SK-N-SH treated with all-trans-retinoic acid at 6 μM for 48 hours (cell line): ENCODE data around the gene HES6.
A peak's percentile ranks its signal among the peaks of the same experiment; 100 is the strongest.

Experiments
- ATAC-seq: fragments of 200-7000 bp; cut with Tn5 transposase; 3 replicates; pipeline ENCODE4 v1.9.1; 2020; ENCODE audit warnings: mild to moderate bottlenecking, moderate library complexity
- ARNTL ChIP-seq: fragments of 450-650 bp; formaldehyde crosslinking; IDR thresholded peaks from 2 replicates; pipeline ENCODE4 v1.5.0; 2020; ENCODE audit warnings: low read depth, mild to moderate bottlenecking, moderate library complexity, borderline replicate concordance
- CSDC2 ChIP-seq: fragments of 250-450 bp; sonication (Bioruptor Pico); IDR thresholded peaks from 2 replicates; pipeline ENCODE4 v1.5.0; 2020; ENCODE audit warnings: mild to moderate bottlenecking, moderate library complexity
- CSRNP3 ChIP-seq: fragments of 250-450 bp; sonication (Bioruptor Pico); IDR thresholded peaks from 2 replicates; pipeline ENCODE4 v1.5.1; 2021; ENCODE audit warnings: mild to moderate bottlenecking, moderate library complexity
- ESRRG ChIP-seq: fragments of 250-450 bp; sonication (Bioruptor Pico); IDR thresholded peaks from 2 replicates; pipeline ENCODE4 v1.6.1; 2021; ENCODE audit warnings: mild to moderate bottlenecking
- GLIS3 ChIP-seq: fragments of 250-450 bp; sonication (Bioruptor Pico); IDR thresholded peaks from 2 replicates; pipeline ENCODE4 v1.5.0; 2020; ENCODE audit warnings: mild to moderate bottlenecking, moderate library complexity
- ISL1 ChIP-seq: fragments of 250-450 bp; sonication (Bioruptor Pico); IDR thresholded peaks from 2 replicates; pipeline ENCODE4 v2.1.2; 2022; ENCODE audit warnings: mild to moderate bottlenecking, moderate library complexity
- PATZ1 ChIP-seq: fragments of 250-450 bp; sonication (Bioruptor Pico); IDR thresholded peaks from 2 replicates; pipeline ENCODE4 v1.8.0; 2020; ENCODE audit warnings: mild to moderate bottlenecking, moderate library complexity, borderline replicate concordance
- PPARA ChIP-seq: fragments of 250-450 bp; sonication (Bioruptor Pico); IDR thresholded peaks from 2 replicates; pipeline ENCODE4 v1.5.0; 2020; ENCODE audit warnings: mild to moderate bottlenecking, borderline replicate concordance
- RARB ChIP-seq: fragments of 250-450 bp; sonication (Bioruptor Pico); IDR thresholded peaks from 2 replicates; pipeline ENCODE4 v1.8.0; 2021; ENCODE audit warnings: mild to moderate bottlenecking, moderate library complexity
- SNAI2 ChIP-seq: fragments of 250-450 bp; sonication (Bioruptor Pico); IDR thresholded peaks from 2 replicates; pipeline ENCODE4 v1.5.0; 2020; ENCODE audit warnings: mild to moderate bottlenecking, moderate library complexity
- TOX ChIP-seq: fragments of 250-450 bp; sonication (Bioruptor Pico); IDR thresholded peaks from 2 replicates; pipeline ENCODE4 v1.8.0; 2021; ENCODE audit warnings: mild to moderate bottlenecking, moderate library complexity, borderline replicate concordance
- ZC3H10 ChIP-seq: fragments of 250-450 bp; sonication (Bioruptor Pico); IDR thresholded peaks from 2 replicates; pipeline ENCODE4 v1.5.1; 2021; ENCODE audit warnings: mild to moderate bottlenecking, moderate library complexity
- ZFP30 ChIP-seq: fragments of 450-650 bp; formaldehyde crosslinking; IDR thresholded peaks from 2 replicates; pipeline ENCODE4 v1.5.0; 2022; ENCODE audit warnings: mild to moderate bottlenecking, moderate library complexity
- ZNF565 ChIP-seq: fragments of 450-650 bp; formaldehyde crosslinking; conservative IDR thresholded peaks from 2 replicates; pipeline ENCODE4 v1.5.0; 2020; ENCODE audit warnings: low read depth, mild to moderate bottlenecking, moderate library complexity
- ZNF8 ChIP-seq: fragments of 450-650 bp; formaldehyde crosslinking; IDR thresholded peaks from 2 replicates; pipeline ENCODE4 v1.5.0; 2020; ENCODE audit warnings: mild to moderate bottlenecking, moderate library complexity
- TF ChIP-seq, protein P1 (sequence below): fragments of 250-450 bp; sonication (Bioruptor Pico); IDR thresholded peaks from 2 replicates; pipeline ENCODE4 v1.5.0; 2020; ENCODE audit warnings: mild to moderate bottlenecking, moderate library complexity
- TF ChIP-seq, protein P2 (sequence below): fragments of 250-450 bp; sonication (Bioruptor Pico); IDR thresholded peaks from 2 replicates; pipeline ENCODE4 v1.8.0; 2021; ENCODE audit warnings: low read depth, mild to moderate bottlenecking, moderate library complexity, borderline replicate concordance
- TF ChIP-seq, protein P3 (sequence below): fragments of 250-450 bp; sonication (Bioruptor Pico); IDR thresholded peaks from 2 replicates; pipeline ENCODE4 v1.5.1; 2020; ENCODE audit warnings: low read depth, mild to moderate bottlenecking, moderate library complexity

The HES6 gene

GRCh38 chr2:238240757-238241711, 1.2 kb upstream of the HES6 start:
- ATAC-seq: 0 out of 3 replicates have a peak, but pooled peaks have one; percentile 6
- TF ChIP-seq RARB (CRISPR knock-in tag) (no peak), ZNF565 (no peak), ZNF8 (CRISPR knock-in tag) (no peak), CSRNP3 (no peak), ARNTL (CRISPR knock-in tag) (no peak), SNAI2 (CRISPR knock-in tag) (no peak), ZFP30 (no peak), TOX (no peak)
- TF ChIP-seq, protein P1, sequence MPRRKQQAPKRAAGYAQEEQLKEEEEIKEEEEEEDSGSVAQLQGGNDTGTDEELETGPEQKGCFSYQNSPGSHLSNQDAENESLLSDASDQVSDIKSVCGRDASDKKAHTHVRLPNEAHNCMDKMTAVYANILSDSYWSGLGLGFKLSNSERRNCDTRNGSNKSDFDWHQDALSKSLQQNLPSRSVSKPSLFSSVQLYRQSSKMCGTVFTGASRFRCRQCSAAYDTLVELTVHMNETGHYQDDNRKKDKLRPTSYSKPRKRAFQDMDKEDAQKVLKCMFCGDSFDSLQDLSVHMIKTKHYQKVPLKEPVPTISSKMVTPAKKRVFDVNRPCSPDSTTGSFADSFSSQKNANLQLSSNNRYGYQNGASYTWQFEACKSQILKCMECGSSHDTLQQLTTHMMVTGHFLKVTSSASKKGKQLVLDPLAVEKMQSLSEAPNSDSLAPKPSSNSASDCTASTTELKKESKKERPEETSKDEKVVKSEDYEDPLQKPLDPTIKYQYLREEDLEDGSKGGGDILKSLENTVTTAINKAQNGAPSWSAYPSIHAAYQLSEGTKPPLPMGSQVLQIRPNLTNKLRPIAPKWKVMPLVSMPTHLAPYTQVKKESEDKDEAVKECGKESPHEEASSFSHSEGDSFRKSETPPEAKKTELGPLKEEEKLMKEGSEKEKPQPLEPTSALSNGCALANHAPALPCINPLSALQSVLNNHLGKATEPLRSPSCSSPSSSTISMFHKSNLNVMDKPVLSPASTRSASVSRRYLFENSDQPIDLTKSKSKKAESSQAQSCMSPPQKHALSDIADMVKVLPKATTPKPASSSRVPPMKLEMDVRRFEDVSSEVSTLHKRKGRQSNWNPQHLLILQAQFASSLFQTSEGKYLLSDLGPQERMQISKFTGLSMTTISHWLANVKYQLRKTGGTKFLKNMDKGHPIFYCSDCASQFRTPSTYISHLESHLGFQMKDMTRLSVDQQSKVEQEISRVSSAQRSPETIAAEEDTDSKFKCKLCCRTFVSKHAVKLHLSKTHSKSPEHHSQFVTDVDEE (CRISPR knock-in tag): no peak
- TF ChIP-seq, protein P2, sequence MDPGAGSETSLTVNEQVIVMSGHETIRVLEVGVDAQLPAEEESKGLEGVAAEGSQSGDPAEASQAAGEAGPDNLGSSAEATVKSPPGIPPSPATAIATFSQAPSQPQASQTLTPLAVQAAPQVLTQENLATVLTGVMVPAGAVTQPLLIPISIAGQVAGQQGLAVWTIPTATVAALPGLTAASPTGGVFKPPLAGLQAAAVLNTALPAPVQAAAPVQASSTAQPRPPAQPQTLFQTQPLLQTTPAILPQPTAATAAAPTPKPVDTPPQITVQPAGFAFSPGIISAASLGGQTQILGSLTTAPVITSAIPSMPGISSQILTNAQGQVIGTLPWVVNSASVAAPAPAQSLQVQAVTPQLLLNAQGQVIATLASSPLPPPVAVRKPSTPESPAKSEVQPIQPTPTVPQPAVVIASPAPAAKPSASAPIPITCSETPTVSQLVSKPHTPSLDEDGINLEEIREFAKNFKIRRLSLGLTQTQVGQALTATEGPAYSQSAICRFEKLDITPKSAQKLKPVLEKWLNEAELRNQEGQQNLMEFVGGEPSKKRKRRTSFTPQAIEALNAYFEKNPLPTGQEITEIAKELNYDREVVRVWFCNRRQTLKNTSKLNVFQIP (CRISPR knock-in tag): no peak

DNA sequence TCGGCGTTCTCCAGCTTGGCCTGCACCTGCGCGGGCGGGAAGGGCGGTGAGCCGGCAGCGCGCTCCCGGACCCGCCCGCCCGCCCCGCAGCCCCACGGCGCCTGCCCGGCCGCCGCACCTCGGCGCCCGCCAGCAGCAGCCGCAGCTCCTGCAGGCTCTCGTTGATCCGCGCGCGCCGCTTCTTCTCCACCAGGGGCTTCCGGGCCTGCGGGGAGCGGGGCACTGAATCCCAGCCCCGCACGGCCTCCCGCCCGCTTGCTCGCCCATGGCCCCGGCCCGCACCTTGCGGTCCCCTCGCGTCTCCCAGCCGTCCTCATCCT, 335 bp downstream of the HES6 start:
- peak; percentile 1; the same call in 2 of the 3 replicates for ATAC-seq
- TF ChIP-seq TOX (no peak), ZFP30 (no peak), ESRRG (CRISPR knock-in tag) (no peak), CSRNP3 (no peak), PPARA (CRISPR knock-in tag) (no peak), GLIS3 (CRISPR knock-in tag) (no peak), ZC3H10 (no peak), ZNF8 (CRISPR knock-in tag) (no peak), PATZ1 (no peak)

DNA sequence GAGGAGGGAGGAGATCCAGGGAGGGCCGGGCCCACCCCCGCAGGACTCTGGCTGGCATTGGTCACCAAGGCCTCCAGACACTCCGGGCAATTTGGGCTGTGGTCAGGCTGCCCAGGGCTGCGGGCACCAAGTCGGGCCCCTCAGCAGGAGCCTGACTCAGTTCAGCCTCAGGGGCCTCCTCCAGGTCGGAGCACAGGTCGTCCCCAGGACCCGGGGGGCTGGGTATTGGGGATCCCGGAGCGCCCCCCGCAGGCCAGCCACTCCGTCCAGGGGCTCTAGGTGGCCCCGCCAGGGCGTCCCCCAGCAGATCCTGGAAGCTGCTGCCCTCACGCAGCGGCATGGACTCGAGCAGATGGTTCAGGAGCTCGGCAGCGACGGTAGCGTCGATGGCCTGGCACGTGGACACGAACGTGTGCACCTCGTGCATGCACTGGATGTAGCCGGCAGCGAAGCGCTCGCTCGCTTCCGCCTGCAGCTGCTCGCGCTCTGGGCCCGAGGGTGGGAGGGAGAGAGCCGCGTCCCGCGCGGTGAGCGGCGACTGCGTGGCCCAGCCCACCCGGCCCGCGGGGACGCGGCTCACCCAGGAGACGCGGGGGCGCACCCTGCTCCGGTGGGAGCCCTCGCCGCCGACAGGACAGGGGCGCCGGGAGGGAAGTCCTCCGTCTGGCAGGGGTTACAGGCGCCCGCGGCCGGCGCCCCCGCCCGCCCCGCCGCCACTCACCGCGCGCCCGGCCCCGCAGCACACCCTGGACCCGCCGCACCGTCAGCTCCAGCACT, 884 bp downstream of the HES6 start:
- no peak for ATAC-seq
- TF ChIP-seq, protein P1 (CRISPR knock-in tag): no peak
- TF ChIP-seq ISL1 (CRISPR knock-in tag) (no peak), PATZ1 (no peak), CSDC2 (no peak), ESRRG (CRISPR knock-in tag) (no peak)
- TF ChIP-seq, protein P3, sequence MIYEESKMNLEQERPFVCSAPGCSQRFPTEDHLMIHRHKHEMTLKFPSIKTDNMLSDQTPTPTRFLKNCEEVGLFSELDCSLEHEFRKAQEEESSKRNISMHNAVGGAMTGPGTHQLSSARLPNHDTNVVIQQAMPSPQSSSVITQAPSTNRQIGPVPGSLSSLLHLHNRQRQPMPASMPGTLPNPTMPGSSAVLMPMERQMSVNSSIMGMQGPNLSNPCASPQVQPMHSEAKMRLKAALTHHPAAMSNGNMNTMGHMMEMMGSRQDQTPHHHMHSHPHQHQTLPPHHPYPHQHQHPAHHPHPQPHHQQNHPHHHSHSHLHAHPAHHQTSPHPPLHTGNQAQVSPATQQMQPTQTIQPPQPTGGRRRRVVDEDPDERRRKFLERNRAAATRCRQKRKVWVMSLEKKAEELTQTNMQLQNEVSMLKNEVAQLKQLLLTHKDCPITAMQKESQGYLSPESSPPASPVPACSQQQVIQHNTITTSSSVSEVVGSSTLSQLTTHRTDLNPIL: no peak
